ENCODE data around the gene RNU5B-1.

- TF ChIP-seq SMC3 (conservative IDR thresholded peaks at IDR 0.05; ENCODE audit: poor library complexity) (no peak), RAD21 (conservative IDR thresholded peaks at IDR 0.05) (no peak), CTCF (IDR thresholded peaks at IDR 0.05; ENCODE audit: poor library complexity, severe bottlenecking) (no peak), EZH2 (IDR thresholded peaks at IDR 0.05; ENCODE audit: borderline replicate concordance, insufficient read depth, low read length, poor library complexity, severe bottlenecking) (no peak), EP300 (conservative IDR thresholded peaks at IDR 0.05; ENCODE audit: poor library complexity, severe bottlenecking) (no peak), POLR2AphosphoS5 (IDR thresholded peaks at IDR 0.05) (no peak), TAF1 (IDR thresholded peaks at IDR 0.05; ENCODE audit: low read depth) (no peak), REST (IDR thresholded peaks at IDR 0.05; ENCODE audit: borderline replicate concordance) (no peak)
These were observed 29.4 kb downstream of the RNU5B-1 start for GRCh38 chr15:65333856-65334255.
